ENCODE data around the gene PACSIN2. TPM values are rescaled to one million over a fixed set of nuclear protein-coding genes. Genes with fewer than 3 reads are reported as not detected.
"Not testable (repeated sequence)": the region's sequence is repeated elsewhere in the genome, so short reads cannot be mapped to it uniquely, and the experiment has no call there.

PACSIN2 gene
- polyA plus RNA-seq, 12 donors: 22.7 to 44.7 (median 29.0) TPM; not detected in 1

GRCh38 chr22:43013355-43014315 is 1.3 kb downstream of the PACSIN2 start:
- no peak for DNase-seq

- DNase-seq: no peak
Measured at GRCh38 chr22:43012390-43012789, 2.6 kb downstream of the PACSIN2 start.

GRCh38 chr22:43011079-43011478 is 3.9 kb downstream of the PACSIN2 start:
- no peak for DNase-seq

DNA sequence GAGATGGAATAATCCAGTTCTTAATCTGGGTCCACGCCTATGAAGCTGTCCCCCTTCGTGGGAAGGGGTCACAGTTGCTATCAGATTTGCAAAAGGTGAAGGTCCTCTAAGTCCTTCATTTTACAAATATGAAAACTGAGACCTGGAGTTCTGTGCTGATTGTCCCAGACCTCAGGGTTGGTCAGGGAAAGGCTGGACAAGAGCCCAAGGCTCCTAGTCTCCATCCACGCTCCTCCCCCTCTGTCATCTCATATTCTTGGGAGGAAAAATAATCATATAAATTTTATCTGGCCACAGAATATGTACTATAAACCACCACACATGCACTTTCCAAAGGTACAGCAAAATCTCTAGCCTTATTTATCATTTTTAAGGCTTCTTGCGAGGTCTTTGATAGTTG is 5.5 kb downstream of the PACSIN2 start:
- no peak for DNase-seq

GRCh38 chr22:43008921-43009320 is 6.0 kb downstream of the PACSIN2 start:
- no peak for DNase-seq

DNA sequence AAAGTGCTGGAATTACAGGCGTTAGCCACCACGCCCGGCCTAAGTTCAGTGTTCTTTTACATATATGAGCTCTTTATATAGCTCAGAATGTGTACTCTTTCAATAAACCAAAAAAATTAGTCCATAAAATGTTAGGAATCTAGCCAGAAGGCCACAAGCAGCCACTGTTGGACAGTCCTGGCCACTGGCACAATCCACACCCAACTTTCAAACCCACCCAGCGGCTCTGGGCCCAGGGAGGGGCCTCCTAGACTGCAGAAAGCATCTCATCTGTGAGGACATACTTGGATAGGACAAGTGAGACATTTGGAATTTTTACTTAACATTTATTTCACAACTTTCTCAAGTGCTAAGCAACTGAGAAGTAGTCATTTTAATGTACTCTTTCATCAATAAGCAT is 6.4 kb downstream of the PACSIN2 start:
- no peak for DNase-seq

DNA sequence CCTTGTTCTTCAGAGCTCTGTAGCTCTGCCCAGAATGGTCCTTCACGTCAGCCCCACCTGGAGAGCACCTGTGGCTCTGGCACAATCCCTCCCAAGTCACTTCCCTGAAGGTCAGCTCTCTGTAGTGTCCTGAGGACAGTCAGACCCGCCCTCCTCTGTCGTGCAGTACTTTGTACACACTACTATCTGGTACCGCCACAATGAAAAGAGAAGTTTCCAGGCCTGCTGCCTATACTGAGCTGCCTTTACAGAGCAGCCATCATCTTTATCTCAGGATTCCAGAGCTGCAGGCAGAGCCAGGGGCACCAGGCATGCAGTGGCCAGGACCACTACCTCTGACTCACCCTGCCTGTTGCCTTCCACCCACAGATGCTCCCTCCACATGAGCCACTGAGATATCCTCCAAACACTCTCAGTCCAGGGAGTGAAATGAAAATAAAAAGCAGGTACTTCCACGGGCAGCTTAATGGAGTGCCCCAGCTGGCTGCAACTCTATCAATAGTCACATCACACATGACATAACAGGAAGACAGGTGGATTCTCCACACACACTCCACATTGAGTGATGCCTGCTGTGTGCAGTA is 7.3 kb downstream of the PACSIN2 start:
- no peak for DNase-seq

GRCh38 chr22:43006753-43007152 is 8.2 kb downstream of the PACSIN2 start:
- no peak for DNase-seq

DNA sequence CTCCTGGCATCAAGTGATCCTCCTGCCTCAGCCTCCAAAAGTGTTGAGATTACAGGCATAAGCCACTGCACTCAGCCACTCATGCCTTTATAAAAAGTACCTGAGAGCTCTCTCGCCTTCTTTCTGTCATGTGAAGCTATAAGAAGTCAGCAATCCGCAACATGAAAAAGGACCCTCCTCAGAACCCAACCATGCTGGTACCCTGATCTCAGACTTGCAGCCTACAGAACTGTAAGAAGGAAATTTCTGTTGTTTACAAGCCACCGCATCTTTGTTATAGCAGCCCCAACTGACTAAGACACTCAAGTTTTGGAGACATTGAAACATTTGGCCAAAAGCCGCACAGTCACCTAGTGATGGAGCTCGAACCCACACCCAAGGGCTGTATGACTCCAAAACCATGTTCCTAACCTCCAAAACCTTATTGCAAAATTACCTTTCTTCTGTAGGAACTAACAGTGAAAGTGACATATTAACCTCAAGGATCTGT is 8.9 kb downstream of the PACSIN2 start:
- DNase-seq: no peak

GRCh38 chr22:43005106-43005505 is 9.8 kb downstream of the PACSIN2 start:
- no peak for DNase-seq

DNA sequence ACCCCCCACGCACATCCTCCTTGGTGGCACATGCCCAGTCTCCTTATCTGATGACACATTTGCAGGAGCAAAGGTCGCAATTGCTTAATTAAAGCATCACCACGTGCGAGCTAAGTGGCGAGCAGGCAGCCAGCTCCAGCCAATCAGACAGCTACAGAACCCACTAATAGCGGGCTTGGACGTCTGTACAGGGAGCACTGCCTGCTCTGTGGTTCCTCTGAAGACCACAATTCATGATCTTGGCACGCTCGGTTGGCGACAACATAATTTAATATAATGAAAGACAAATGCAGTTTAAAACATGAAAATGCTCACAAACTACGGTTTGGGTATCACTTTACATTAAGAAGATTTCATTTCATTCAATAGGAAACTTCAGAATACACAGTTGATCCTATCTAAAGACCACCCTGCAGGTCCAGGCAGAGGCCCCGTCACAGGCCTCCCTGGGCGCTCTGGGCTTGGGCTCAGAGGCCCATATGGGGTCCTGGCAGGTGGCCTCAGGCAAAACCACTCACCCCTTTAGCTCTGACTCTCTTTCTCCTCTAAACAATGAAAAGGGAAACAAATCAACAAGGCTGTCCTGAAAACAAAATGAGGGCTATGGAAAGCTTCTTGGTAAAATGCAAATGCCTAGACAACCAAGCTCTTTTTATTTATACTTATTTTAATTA is 10.4 kb downstream of the PACSIN2 start:
- no peak for DNase-seq

GRCh38 chr22:43002202-43002586 is 12.8 kb downstream of the PACSIN2 start:
- DNase-seq: no peak

- DNase-seq: no peak
Measured at GRCh38 chr22:43001271-43002201, 13.4 kb downstream of the PACSIN2 start.

DNA sequence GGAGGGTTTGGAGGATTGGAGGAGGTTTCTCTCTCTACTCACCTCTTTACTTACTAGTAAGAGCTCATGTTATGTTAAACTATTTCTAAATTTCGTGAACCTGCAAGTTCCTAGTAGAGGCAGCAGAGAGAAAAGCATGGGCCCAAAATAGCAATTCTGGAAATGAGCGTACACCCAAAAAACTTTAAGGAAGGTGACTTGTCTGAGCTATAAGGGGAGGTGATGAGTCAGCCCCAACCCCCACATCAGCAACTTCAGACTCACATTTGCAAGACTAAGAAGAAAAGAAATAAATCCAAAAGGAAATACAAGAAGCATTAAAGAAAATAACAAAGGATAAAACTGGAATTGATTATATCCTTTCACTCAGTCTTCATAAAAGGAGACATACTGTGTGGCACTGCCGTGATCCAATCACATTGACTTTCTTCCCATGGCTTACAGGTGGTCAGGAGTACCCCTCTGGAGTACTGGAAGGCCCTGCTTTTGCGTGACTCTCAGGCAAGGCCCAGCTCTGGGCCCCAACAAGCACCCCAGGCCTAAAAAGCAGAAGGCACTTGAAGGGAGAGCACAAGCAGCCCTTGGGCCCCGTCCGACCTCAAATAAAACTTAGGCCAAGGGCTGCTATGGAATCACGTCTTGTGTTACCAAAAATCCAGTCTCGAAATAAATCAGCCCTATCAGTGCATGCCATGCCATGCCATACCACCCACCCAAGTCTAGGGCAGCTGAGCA is 14.3 kb downstream of the PACSIN2 start:
- DNase-seq: no peak

- DNase-seq: no peak
Measured at GRCh38 chr22:42997582-42998090, 17.3 kb downstream of the PACSIN2 start.

- no peak for DNase-seq
Measured at GRCh38 chr22:42996646-42997365, 18.1 kb downstream of the PACSIN2 start.

- DNase-seq: not testable (repeated sequence)
Measured at GRCh38 chr22:42995654-42996053, 19.3 kb downstream of the PACSIN2 start.

DNA sequence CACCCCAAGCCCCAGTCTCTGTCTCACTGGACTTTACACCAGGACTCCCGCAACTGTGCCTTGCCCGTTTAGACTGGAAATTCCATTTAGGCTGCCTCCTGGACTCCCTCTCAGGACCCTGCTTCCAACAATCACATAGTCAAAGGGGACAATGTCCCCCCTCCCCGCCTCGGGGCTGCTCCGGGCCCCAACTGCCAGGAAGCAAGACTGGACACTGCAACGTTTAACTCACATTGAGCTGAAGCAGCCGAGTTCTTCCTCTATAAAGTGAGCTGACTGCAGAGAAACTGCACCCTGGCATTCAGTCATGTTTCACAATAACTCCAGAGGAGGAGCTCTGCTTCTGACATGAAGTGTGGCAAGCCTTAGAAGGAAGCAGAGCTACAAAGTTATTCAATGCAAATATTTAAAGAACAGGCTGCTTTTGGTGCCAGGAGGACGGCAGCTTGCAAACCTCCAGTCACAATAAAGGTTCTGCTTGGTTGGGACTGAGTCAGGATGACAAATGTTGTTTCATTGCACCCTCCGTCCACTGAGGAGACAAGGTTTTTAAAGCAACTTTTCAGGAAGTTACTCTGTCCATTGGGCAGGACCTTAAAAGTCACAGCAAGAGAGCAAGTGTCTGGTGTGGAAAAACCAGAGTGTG is 19.9 kb downstream of the PACSIN2 start:
- peak; percentile 74 for DNase-seq

- no peak for DNase-seq
Measured at GRCh38 chr22:42994276-42994916, 20.6 kb downstream of the PACSIN2 start.
